HEK293 (cell line): ENCODE measurements around the gene WDR17.
A peak's percentile ranks its signal among the peaks of the same experiment; 100 is the strongest.

ENCODE experiments used
- CTCF ChIA-PET: fragments of 350-600 bp; formaldehyde crosslinking; extraction: SDS; loops from one replicate; lab custom pipeline; 2021; ENCODE audit warnings: antibody characterized with exemption; lab: Yijun Ruan, JAX
- POLR2A ChIA-PET: fragments of 300-600 bp; formaldehyde crosslinking; extraction: SDS; loops from one replicate; lab custom pipeline; 2020; ENCODE audit warnings: antibody characterized with exemption, inconsistent platforms; lab: Yijun Ruan, JAX
- H3K27ac ChIP-seq: fragments of 200-500 bp; sonication (Bioruptor generic); 2 replicates; pipeline ENCODE4 v1.5.1; 2014; ENCODE audit warnings: low read depth, low read length, control low read depth, inconsistent platforms; ENCODE audit errors: extremely low read depth
- H3K36me3 ChIP-seq, 2 experiments: fragments of 200-500 bp in 1 of 2; sonication (Bioruptor generic) in 1 of 2; 1 replicate in 1 of 2; 2 replicates in 1 of 2; pipeline ENCODE4 v1.5.1; 2014 to 2017; ENCODE audit warnings: inconsistent platforms in 2 of 2, low read length in 2 of 2; ENCODE audit not compliant: control insufficient read depth in 2 of 2, insufficient read depth in 1 of 2
- H3K4me1 ChIP-seq: fragments of 200-500 bp; sonication (Bioruptor generic); 2 replicates; pipeline ENCODE4 v1.5.1; 2014; ENCODE audit warnings: mild to moderate bottlenecking, low read length, inconsistent platforms; ENCODE audit not compliant: control insufficient read depth, insufficient read depth
- H3K4me3 ChIP-seq: 2 replicates; pipeline ENCODE4 v1.5.1; 2011; ENCODE audit warnings: low read depth, mild to moderate bottlenecking, control low read depth, low read length, moderate library complexity
- H3K9me3 ChIP-seq: fragments of 200-500 bp; sonication (Bioruptor generic); 2 replicates; pipeline ENCODE4 v1.5.1; 2014; ENCODE audit warnings: low read depth, low read length, inconsistent platforms; ENCODE audit not compliant: control insufficient read depth, insufficient read depth
- EGR2 ChIP-seq: fragments of 450-650 bp; formaldehyde crosslinking; IDR thresholded peaks from 2 replicates; pipeline ENCODE4 v1.5.1; 2016; ENCODE audit warnings: low read depth, missing biosample characterization, missing genetic modification characterization
- FEZF1 ChIP-seq: fragments of 450-650 bp; formaldehyde crosslinking; IDR thresholded peaks from 2 replicates; pipeline ENCODE4 v1.5.1; 2016; ENCODE audit warnings: missing biosample characterization, missing genetic modification characterization
- GFI1B ChIP-seq: fragments of 450-650 bp; formaldehyde crosslinking; IDR thresholded peaks from 2 replicates; pipeline ENCODE4 v1.5.1; 2016; ENCODE audit warnings: missing biosample characterization, missing genetic modification characterization
- GLIS1 ChIP-seq: fragments of 450-650 bp; formaldehyde crosslinking; IDR thresholded peaks from 2 replicates; pipeline ENCODE4 v1.5.1; 2016; ENCODE audit warnings: missing biosample characterization, missing genetic modification characterization
- HIC1 ChIP-seq: fragments of 450-650 bp; formaldehyde crosslinking; IDR thresholded peaks from 2 replicates; pipeline ENCODE4 v1.5.1; 2016; ENCODE audit warnings: missing biosample characterization, missing genetic modification characterization
- SCRT1 ChIP-seq: fragments of 450-650 bp; formaldehyde crosslinking; IDR thresholded peaks from 2 replicates; pipeline ENCODE4 v1.5.1; 2016; ENCODE audit warnings: missing biosample characterization, missing genetic modification characterization, borderline replicate concordance
- SP7 ChIP-seq: fragments of 450-650 bp; formaldehyde crosslinking; IDR thresholded peaks from 2 replicates; pipeline ENCODE4 v1.5.1; 2016; ENCODE audit warnings: missing biosample characterization, missing genetic modification characterization
- TSHZ1 ChIP-seq: fragments of 450-650 bp; formaldehyde crosslinking; IDR thresholded peaks from 2 replicates; pipeline ENCODE4 v1.5.1; 2016; ENCODE audit warnings: missing biosample characterization, missing genetic modification characterization, borderline replicate concordance
- ZBTB26 ChIP-seq: fragments of 450-650 bp; formaldehyde crosslinking; optimal IDR thresholded peaks from 2 replicates; pipeline ENCODE3; 2016; ENCODE audit warnings: missing biosample characterization, mild to moderate bottlenecking, missing genetic modification characterization
- ZBTB44 ChIP-seq: fragments of 450-650 bp; IDR thresholded peaks from 2 replicates; pipeline ENCODE4 v1.5.1; 2018; ENCODE audit warnings: missing biosample characterization, mild to moderate bottlenecking, missing genetic modification characterization
- ZBTB8A ChIP-seq: fragments of 450-650 bp; formaldehyde crosslinking; IDR thresholded peaks from 2 replicates; pipeline ENCODE4 v1.5.1; 2016; ENCODE audit warnings: missing biosample characterization, missing genetic modification characterization
- ZEB2 ChIP-seq: fragments of 450-650 bp; formaldehyde crosslinking; IDR thresholded peaks from 2 replicates; pipeline ENCODE4 v1.5.1; 2016; ENCODE audit warnings: missing biosample characterization, missing genetic modification characterization
- ZNF214 ChIP-seq: fragments of 450-650 bp; formaldehyde crosslinking; IDR thresholded peaks from 2 replicates; pipeline ENCODE4 v1.5.1; 2017; ENCODE audit warnings: missing biosample characterization, mild to moderate bottlenecking, missing genetic modification characterization, borderline replicate concordance
- ZNF404 ChIP-seq: fragments of 450-650 bp; formaldehyde crosslinking; IDR thresholded peaks from 2 replicates; pipeline ENCODE4 v1.5.1; 2017; ENCODE audit warnings: missing biosample characterization, missing genetic modification characterization
- ZNF426 ChIP-seq: fragments of 450-650 bp; formaldehyde crosslinking; IDR thresholded peaks from 2 replicates; pipeline ENCODE4 v1.5.1; 2017; ENCODE audit warnings: missing biosample characterization, missing genetic modification characterization, mild to moderate bottlenecking, inconsistent platforms, moderate library complexity
- ZNF514 ChIP-seq: fragments of 450-650 bp; formaldehyde crosslinking; IDR thresholded peaks from 2 replicates; pipeline ENCODE4 v1.5.1; 2016; ENCODE audit warnings: missing biosample characterization, missing genetic modification characterization
- ZNF518A ChIP-seq: fragments of 450-650 bp; formaldehyde crosslinking; conservative IDR thresholded peaks from 2 replicates; pipeline ENCODE4 v1.5.1; 2016; ENCODE audit warnings: low read depth, missing biosample characterization, missing genetic modification characterization
- ZNF561 ChIP-seq: fragments of 450-650 bp; IDR thresholded peaks from 2 replicates; pipeline ENCODE4 v1.5.1; 2018; ENCODE audit warnings: missing biosample characterization, missing genetic modification characterization, borderline replicate concordance
- ZNF843 ChIP-seq: fragments of 450-650 bp; formaldehyde crosslinking; IDR thresholded peaks from 2 replicates; pipeline ENCODE4 v1.5.1; 2016; ENCODE audit warnings: missing biosample characterization, missing genetic modification characterization

Gene WDR17

GRCh38 chr4:176123710-176124407, 58.2 kb downstream of the WDR17 start (continued):
- TF ChIP-seq TSHZ1 (tag by site-specific recombination) = no peak
- 0 out of 2 replicates have a peak, but pooled peaks have one; percentile 14 for TF ChIP-seq SP7
- no peak for TF ChIP-seq ZNF426 (tag by site-specific recombination)

- Histone ChIP-seq H3K4me1 (peaks cover 3% of the 10 kb centered on the region; the same call in 1 of the 2 replicates), H3K27ac (no peak overlapping the region), H3K36me3 (no peaks in the 10 kb centered on the region), H3K9me3 (no peaks in the 10 kb centered on the region), H3K4me3 (no peak overlapping the region)
- ChIA-PET POLR2A (no interaction called here), CTCF (interaction anchor here (0.9 kb wide), 1 partner anchor 191 kb away, joined by 3 read pairs; no protein-coding TSS in a partner anchor)
- TF ChIP-seq ZNF843 (tag by site-specific recombination) = no peak
- TF ChIP-seq ZBTB26 (tag by site-specific recombination) = no peak
- no peak for TF ChIP-seq ZNF518A (tag by site-specific recombination)
- no peak for TF ChIP-seq GLIS1 (tag by site-specific recombination)
- no peak for TF ChIP-seq EGR2 (tag by site-specific recombination)
- no peak for TF ChIP-seq GFI1B
These were observed 59.4 kb downstream of the WDR17 start for GRCh38 chr4:176125063-176125462.

- ChIA-PET POLR2A (no interaction called here), CTCF (no interaction called here)
- H3K36me3 ChIP-seq = no peaks in the 10 kb centered on the region
- no peak overlapping the region for H3K4me3 ChIP-seq
- H3K9me3 ChIP-seq = no peaks in the 10 kb centered on the region
- no peaks in the 10 kb centered on the region for H3K4me1 ChIP-seq
- no peak overlapping the region for H3K27ac ChIP-seq
- no peak for TF ChIP-seq SCRT1 (tag by site-specific recombination)
- no peak for TF ChIP-seq ZEB2 (tag by site-specific recombination)
- no peak for TF ChIP-seq ZNF404 (tag by site-specific recombination)
- TF ChIP-seq FEZF1 (tag by site-specific recombination) = no peak
- no peak for TF ChIP-seq ZBTB8A (tag by site-specific recombination)
- no peak for TF ChIP-seq ZNF214
- no peak for TF ChIP-seq ZNF514 (tag by site-specific recombination)
- no peak for TF ChIP-seq HIC1 (tag by site-specific recombination)
- TF ChIP-seq ZBTB44 (tag by site-specific recombination) = no peak
- no peak for TF ChIP-seq ZNF561 (tag by site-specific recombination)
These were observed 69.0 kb downstream of the WDR17 start for GRCh38 chr4:176134670-176135069.
